Body of pancreas (tissue), 4 donors: ENCODE data around the gene ASAP3.

Source experiments
- CTCF ChIP-seq, 7 experiments: fragments of 450-650 bp in 4 of 7; fragments of 200-600 bp in 3 of 7; sonication (generic) in 3 of 7; IDR thresholded peaks; one replicate each; pipeline ENCODE4 v1.5.1; 2016 to 2019; ENCODE audit warnings: antibody characterized with exemption in 7 of 7
- POLR2A ChIP-seq, 3 donors: fragments of 450-650 bp; IDR thresholded peaks; one replicate each; pipeline ENCODE4 v1.6.1; 2016; ENCODE audit warnings: antibody characterized with exemption in 3 of 3, mild to moderate bottlenecking in 2 of 3

DNA sequence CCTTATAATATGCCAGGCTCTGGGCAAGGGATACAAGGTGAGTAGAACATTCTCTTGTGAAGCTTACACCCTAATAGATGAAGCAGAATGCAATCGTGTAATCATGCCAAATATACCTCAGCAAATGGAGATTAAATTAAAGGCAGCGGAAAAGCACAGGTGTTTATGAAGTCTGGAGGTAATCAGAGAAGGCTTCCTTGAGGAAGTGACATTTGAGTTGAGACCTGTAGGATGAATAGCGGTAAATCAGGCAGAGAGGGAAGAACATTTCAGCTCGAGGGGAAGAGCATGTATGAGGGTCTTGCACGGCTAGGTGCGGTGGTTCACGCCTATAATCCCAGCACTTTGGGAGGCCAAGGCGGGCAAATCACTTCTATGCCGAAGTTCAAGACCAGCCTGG, 33.6 kb upstream of the ASAP3 start:
- TF ChIP-seq CTCF (IDR thresholded peaks at IDR 0.05) (no peak), POLR2A (IDR thresholded peaks at IDR 0.05) (no peak)
